Measurements from ENCODE around the gene IL17B. TPM values are rescaled to one million over a fixed set of nuclear protein-coding genes. Genes with fewer than 3 reads are reported as not detected.

The IL17B gene
- total and polyA plus RNA-seq, 2 of the 8 experiments (the other 6 are each of a cell fraction or from before 2014, with no cell fraction given): 0.18 TPM; not detected in 1

DNA sequence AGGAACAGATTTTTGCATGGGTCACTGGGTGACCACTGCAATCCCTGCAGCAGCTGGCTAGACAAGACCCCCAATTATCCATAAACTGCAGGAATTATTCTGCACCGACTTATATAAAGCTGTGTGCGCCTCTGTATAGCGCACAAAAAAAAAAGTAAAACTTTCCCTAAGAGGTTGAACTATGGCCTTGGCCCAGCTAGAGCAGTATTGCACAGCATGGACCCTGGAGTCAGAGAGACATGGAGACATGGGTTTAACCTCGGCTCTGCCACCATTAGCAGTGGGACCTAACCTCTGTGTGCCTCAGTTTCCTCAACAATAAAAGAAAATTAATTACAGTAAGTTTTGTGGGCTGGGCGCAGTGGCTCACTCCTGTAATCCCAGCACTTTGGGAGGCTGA, 50.9 kb downstream of the IL17B start:
- Histone ChIP-seq H3K27me3 (replicated peaks in 1 of 4; ENCODE audit: control insufficient read depth in 3 of 4, extremely low read depth in 1 of 4, insufficient read depth in 3 of 4, low read length in 3 of 4) (no peaks in the 10 kb centered on the region), H3K9ac (replicated peaks in 1 of 4; ENCODE audit: extremely low read depth in 1 of 4, low read depth in 3 of 4, low read length in 3 of 4) (no peak overlapping the region), H4K8ac (ENCODE audit: extremely low read depth, insufficient read depth, low read length) (no peak overlapping the region), H3K23me2 (ENCODE audit: low read depth, low read length) (no peaks in the 10 kb centered on the region), H3K4me2 (ENCODE audit: insufficient read depth in 1 of 2, low read depth in 2 of 2, low read length in 2 of 2) (no peak overlapping the region), H4K5ac (ENCODE audit: insufficient read length, low read depth, low read length) (no peak overlapping the region), H3K23ac (ENCODE audit: insufficient read length) (no peak overlapping the region), H3K79me2 (ENCODE audit: control insufficient read depth in 1 of 2, insufficient read depth in 2 of 2, low read length in 2 of 2) (no peaks in the 10 kb centered on the region), H3K56ac (replicated peaks; ENCODE audit: insufficient read length, low read depth, low read length) (no peak overlapping the region), H2AK5ac (ENCODE audit: low read depth, low read length) (no peak overlapping the region), H2BK15ac (ENCODE audit: low read length) (no peak overlapping the region), H3K14ac (ENCODE audit: insufficient read length) (no peak overlapping the region), H3K4me1 (replicated peaks in 1 of 4; ENCODE audit: control insufficient read depth in 3 of 4, insufficient read depth in 4 of 4, low read length in 3 of 4) (no peaks in the 10 kb centered on the region), H2BK20ac (ENCODE audit: low read length) (no peak overlapping the region), H2BK5ac (ENCODE audit: low read depth, low read length) (no peak overlapping the region), H3K79me1 (ENCODE audit: low read depth, low read length) (no peaks in the 10 kb centered on the region), H3K4ac (replicated peaks; ENCODE audit: insufficient read length, low read depth, low read length) (no peak overlapping the region), H4K20me1 (replicated peaks in 1 of 2; ENCODE audit: control insufficient read depth in 1 of 2, insufficient read depth in 2 of 2, low read length in 2 of 2) (no peaks in the 10 kb centered on the region), H3K18ac (ENCODE audit: extremely low read depth, low read length) (no peak overlapping the region), H2AFZ (ENCODE audit: low read length) (no peak overlapping the region), H3K36me3 (ENCODE audit: control insufficient read depth in 2 of 4, insufficient read depth in 4 of 4, low read length in 3 of 4) (no peaks in the 10 kb centered on the region), H2BK12ac (ENCODE audit: low read depth, low read length) (no peak overlapping the region), H3K9me3 (ENCODE audit: insufficient read depth in 2 of 2, low read depth in 1 of 2, low read length in 1 of 2) (no peaks in the 10 kb centered on the region), H3K4me3 (ENCODE audit: extremely low read depth in 1 of 4, insufficient read depth in 2 of 4, low read depth in 3 of 4, low read length in 4 of 4) (no peak overlapping the region), H3K27ac (ENCODE audit: low read depth, low read length) (no peak overlapping the region), H4K91ac (replicated peaks; ENCODE audit: insufficient read length, low read length) (no peak overlapping the region), H2BK120ac (replicated peaks; ENCODE audit: low read depth, low read length) (no peak overlapping the region)
- WGBS, 2 experiments (ENCODE audit: extremely low coverage in 1 of 2, insufficient coverage in 1 of 2, insufficient read length in 1 of 2, insufficient replicate concordance in 2 of 2, low coverage in 1 of 2, low lambda C conversion rate in 2 of 2, missing lambda C conversion rate in 1 of 2): 97% methylated on average over 5 of the region's 5 CpGs; no CpG with 5 or more reads in 1 of the 2 experiments
- POLR2A ChIA-PET (ENCODE audit: partially characterized antibody): no interaction called here
- CTCF ChIA-PET (ENCODE audit: partially characterized antibody): interaction anchor here (1.1 to 1.4 kb wide), 2 partner anchors 11 to 27 kb away, joined by 3 to 4 read pairs; no protein-coding TSS in a partner anchor
- no peak for DNase-seq (ENCODE audit: low read depth in 1 of 2, low spot score in 2 of 2)
- FAIRE-seq: no peak
- TF ChIP-seq NRF1 (IDR thresholded peaks at IDR 0.05; ENCODE audit: low read depth, low read length): no peak
- no peak for TF ChIP-seq HDAC2 (IDR thresholded peaks at IDR 0.05; ENCODE audit: borderline replicate concordance in 1 of 2, low read depth in 2 of 2, low read length in 2 of 2)
- TF ChIP-seq JUND (IDR thresholded peaks at IDR 0.05; ENCODE audit: low read length): no peak
- no peak for TF ChIP-seq CHD1 (IDR thresholded peaks at IDR 0.05; ENCODE audit: low read depth, low read length)
- TF ChIP-seq NANOG (IDR thresholded peaks at IDR 0.05; ENCODE audit: insufficient read depth, low read depth, low read length, poor library complexity, severe bottlenecking): no peak
- TF ChIP-seq TCF12 (IDR thresholded peaks at IDR 0.05; ENCODE audit: low read depth, low read length): no peak
- TF ChIP-seq SP4 (IDR thresholded peaks at IDR 0.05; ENCODE audit: low read length): no peak
- TF ChIP-seq TEAD4 (IDR thresholded peaks at IDR 0.05; ENCODE audit: low read depth, low read length): no peak
- no peak for TF ChIP-seq SIRT6 (IDR thresholded peaks at IDR 0.05; ENCODE audit: low read length)
- TF ChIP-seq FOSL1 (IDR thresholded peaks at IDR 0.05; ENCODE audit: insufficient read depth, low read depth, low read length): no peak
- TF ChIP-seq YY1 (IDR thresholded peaks at IDR 0.05; ENCODE audit: low read depth, low read length): no peak
- TF ChIP-seq CREB1 (IDR thresholded peaks at IDR 0.05): no peak
- no peak for TF ChIP-seq RXRA (IDR thresholded peaks at IDR 0.05; ENCODE audit: insufficient read depth, low read depth, low read length)
- no peak for TF ChIP-seq SUZ12 (IDR thresholded peaks at IDR 0.05; ENCODE audit: low read length)

Data from H1 (cell line).